Non-pigmented ciliary epithelial cell (primary cell): ENCODE measurements around the gene ATXN1.
A peak's percentile ranks its signal among the peaks of the same experiment; 100 is the strongest.

Experiments
- DNase-seq: peaks from one replicate; pipeline ENCODE4 v3.0.0-alpha.2; 2010; ENCODE audit warnings: low read depth

ATXN1 gene

DNA sequence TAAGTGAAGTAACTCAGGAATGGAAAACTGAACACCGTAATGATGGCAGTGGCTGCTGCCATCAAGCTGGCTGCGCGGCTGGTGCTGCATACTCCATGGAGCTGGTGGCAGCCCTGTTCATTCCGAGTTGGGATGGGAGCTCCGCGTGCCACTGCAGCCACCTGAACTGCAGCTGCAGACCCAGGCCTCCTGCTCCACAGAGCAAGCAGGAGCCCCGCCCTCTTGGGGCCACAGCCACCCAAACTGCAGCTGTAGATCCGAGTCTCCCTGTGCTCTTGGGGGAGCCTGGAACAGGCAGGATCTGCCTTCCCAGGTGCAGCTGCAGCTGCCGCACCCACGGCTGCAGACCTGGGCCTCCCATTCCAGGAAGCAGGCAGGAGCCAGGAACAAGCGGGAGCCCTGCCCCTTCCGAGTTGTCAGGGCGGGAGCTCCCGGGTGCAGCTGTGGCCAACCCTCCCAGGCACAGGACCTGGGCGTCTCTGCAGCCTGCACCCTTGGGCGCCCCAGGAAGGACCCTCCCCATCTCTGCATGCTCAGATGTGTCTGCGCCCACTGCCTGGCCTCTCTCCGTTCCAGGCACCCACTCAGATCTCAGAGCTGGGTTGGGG, 402.6 kb downstream of the ATXN1 start:
- DNase-seq, result no peak

DNA sequence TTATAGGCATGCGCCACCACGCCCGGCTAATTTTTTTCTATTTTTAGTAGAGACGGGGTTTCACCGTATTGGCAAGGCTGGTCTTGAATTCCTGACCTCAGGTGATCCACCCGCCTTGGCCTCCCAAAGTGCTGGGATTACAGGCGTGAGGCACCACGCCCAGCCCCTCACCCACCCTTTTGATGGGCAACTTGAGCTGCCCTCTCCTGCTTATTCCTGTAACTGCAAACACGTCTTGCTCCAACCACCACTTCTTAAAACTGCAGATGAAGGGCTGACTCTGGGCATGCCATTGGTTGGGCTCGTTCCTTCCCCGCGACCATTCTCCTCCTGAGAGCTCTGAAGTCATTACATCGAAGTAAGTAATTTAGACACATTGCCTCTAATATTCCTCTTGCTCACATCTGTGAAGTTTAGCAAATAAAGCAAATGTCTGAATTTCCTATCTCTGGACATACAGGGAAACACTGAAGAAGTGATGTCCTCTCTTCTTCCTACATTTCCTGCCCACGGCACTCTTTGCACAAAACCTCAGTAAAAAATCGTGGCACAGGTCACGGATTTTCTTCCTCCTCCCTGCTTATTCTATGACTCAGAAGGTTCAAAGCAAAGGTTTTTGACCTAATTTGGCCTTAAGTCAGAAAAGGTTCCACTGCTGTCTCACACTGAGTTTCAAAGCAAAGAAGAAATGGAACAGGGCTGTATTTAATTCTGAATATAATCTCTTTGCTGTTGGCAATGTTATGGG, 405.4 kb downstream of the ATXN1 start:
- DNase-seq, result no peak

DNA sequence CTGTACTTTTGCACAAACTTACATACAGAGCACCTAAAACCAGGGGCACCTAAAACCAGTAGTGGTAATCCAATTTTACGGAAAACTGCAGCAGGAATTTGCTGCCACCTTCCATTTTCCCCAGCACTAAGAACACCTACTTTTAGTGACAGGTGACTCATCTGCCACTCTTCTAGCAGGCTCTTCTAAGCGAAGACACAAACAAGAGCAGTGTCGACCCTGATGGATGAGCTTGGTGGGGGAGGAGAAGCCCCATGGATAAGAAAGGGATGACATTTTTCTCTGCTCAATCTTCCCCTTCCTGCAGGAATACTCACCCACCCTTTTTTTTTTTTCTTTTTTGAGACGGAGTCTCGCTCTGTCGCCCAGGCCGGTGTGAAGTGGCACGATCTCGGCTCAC, 406.0 kb downstream of the ATXN1 start:
- no peak for DNase-seq

- DNase-seq, result no peak
Measured at GRCh38 chr6:16354692-16355091, 406.6 kb downstream of the ATXN1 start.

DNA sequence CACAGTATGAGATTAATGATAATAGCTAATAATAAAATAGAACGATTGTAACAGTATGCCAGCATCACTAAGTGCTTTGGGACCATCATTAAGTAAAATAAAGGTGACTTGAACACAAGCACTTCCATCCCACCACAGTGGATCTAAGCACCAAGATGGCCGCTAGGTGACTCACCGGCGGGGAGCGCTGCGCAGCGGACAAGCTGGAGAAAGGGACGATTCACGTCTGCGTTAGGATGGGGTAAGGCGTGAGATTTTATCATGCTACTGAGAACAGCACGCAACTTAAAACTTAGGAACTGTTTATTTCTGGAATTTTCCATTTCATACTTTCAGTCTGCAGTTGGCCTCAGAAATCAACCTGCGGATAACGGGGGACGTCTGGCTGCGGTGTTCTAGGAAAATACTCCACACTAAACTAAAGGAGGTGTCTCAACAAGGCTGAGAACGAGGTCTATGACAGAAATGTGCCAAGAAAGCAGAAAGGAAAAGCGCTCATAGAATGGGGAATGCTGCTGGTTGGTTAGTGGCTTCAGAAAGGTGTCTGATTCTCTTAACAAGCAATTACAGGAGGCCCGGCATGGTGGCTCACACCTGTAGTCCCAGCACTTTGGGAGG, 408.3 kb downstream of the ATXN1 start:
- DNase-seq, result no peak

GRCh38 chr6:16352258-16352635, 409.0 kb downstream of the ATXN1 start:
- DNase-seq, result no peak

- no peak for DNase-seq
Measured at GRCh38 chr6:16349544-16349943, 411.7 kb downstream of the ATXN1 start.

DNA sequence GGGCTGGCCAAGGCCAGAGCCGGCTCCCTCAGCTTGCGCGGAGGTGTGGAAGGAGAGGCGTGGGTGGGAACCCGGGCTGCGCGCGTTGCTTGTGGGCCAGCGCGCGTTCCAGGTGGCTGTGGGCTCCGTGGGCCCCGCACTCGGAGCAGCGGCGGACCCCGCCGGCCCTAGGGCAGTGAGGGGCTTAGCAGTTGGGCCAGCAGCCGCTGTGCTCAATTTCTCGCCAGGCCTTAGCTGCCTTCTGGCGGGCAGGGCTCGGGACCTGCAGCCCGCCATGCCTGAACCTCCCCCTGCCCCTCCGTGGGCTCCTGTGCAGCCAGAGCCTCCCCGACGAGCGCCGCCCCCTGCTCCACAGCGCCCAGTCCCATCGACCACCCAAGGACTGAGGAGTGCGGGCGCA, 414.4 kb downstream of the ATXN1 start:
- no peak for DNase-seq

DNA sequence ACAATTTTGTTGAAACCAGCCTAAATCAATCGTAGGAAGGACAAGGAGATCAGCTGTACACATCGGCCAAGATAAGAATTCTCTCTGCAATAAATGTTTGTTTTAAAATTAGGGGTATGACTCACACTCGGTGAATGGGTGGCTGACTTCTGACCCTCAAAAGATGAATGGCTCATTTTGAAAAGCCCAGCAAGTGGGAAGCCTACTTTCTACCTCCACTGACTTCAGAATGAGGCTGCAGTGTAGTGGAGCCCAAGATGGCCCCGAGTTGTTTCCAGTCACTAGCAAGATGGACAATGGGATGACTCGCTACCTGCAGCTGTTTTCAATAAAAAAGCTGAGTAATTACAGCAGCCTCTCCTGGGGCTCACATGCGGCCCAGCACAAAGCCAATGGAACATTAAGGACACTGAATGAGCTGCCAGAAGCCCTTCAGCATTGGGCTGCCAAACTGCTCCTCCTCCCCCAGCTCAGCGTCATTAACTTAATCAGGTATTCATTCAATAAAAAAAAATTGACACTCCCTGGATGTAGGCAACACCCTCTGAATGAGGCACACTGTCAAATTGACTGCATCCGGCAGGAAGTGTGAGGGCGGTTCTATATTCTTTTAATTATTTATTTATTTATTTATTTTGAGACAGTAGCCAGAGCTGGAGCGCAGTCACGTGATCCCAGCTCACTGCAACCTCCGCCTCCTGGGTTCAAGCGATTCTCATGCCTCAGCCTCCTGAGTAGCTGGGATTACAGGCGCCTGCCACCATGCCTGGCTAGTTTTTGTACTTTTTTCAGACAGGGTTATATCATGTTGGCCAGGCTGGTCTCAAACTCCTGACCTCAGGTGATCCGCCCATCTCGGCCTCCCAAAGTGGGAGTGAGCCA, 415.6 kb downstream of the ATXN1 start:
- DNase-seq, result no peak

DNA sequence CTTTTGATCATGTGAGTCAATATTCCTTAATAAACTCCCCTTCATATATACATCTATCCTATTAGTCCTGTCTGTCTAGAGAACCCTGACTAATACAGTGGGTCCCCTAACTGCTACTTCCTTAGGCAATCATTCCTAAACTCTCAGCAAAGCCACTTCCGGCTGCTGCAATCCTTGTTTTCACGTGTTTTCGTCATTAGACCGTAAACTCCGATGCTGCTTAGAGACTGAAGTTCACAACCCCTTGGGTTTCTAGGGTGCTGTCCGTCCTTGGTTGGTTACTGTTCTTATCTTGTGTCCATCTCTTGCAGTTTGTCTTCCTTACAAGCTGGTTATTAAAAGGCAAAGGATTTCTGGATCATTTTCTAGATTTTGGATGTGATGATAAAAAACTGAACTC, 416.5 kb downstream of the ATXN1 start:
- DNase-seq, result no peak

DNA sequence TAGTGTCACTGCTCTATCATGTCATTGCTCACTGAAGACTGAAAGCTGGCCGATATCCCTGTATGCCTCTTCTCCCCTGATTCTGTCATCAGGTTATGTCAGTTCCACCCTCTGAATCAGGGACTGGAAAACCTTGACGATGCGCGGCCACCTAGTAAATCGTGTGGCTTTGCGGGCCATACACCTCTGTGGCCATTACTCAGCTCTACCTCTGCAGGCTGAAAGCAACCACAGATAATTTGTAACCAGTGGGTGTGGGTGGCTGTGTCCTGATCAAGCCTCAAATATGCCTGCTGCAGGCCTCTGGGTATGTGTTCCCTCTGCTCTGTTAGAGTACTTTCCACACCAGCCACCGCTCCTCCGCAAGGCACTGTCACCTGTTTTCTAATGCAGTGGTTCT, 417.7 kb downstream of the ATXN1 start:
- DNase-seq, result no peak

DNA sequence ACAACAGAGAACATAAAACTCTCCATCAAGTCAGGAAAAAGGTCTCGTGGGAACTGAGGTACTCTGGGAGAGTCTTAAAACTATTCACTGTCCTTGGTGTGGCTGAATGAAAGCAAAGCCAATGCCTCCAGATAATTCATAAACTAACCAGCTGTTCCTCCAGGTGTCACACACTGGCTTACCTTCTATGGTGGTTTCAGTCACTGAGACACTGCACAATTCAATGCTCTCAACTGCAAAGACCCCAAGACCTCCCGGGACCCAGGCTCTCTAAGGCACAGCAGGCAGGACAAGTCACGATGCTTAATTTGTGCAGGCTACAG, 422.0 kb downstream of the ATXN1 start:
- no peak for DNase-seq

DNA sequence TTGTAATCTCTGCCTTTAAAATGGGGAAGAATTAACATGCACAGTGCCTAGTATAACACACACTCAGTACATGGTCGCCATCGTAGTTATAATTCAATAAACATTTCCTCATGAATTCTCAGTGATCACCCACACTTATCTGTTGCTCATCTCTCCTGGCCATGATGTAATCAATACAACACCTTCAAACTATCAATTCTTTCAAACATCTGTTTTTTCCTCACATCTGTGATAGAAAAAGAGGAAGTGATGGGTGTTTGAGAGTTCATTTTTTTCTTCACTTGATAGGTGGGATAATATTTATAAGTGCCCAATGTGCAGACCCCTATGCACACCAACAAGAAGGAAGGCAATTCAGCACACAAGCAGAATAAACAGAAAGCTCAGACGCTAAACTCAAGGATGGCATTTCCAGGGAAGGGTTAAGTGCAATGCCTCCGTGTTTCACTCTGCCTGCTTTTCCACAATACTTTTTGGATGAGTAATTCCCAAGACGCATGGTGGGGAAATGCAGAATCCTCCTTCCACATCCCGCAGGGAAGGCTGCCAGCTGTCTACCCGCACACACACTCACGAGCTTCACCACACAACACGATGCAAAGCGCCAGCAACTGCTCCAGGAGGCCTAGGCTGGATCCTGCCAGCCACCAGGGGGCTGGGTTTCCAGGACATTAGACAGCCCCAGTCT, 422.5 kb downstream of the ATXN1 start:
- peak; percentile 92 for DNase-seq

DNA sequence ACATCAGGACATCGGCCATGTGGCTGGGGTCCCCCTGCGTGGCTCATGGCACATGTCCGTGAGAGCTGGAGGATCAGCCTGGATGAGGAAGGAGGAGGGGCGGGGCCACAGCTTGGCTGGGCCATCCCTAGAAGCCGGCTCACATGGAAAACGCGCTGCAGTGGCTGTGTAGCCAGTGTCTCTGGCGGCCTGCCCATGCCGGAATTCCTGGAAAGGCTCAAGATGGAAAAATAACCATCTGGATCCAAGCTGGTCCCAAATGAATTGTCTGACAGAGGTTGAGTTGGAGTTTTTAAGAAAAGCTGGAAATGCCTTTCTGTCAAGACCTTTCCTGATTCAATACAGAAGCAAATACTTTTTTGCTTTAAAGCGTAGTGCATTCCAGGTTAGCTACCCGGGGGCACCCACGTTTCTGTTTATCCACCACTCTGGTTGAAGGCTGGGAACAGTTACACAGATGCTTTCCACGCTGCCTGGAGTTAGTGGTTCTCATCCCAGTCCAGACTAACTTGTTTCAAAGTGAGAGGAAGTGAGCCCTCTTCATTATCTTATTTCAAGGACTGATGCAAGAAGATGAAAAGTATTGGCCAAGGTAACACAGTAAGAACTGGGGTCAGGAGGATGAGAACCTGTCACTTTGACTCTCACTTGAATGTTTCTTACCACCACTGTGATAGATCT, 423.8 kb downstream of the ATXN1 start:
- DNase-seq, result no peak

GRCh38 chr6:16336911-16337294, 424.4 kb downstream of the ATXN1 start:
- no peak for DNase-seq

- no peak for DNase-seq
Measured at GRCh38 chr6:16336056-16336818, 425.0 kb downstream of the ATXN1 start.

GRCh38 chr6:16335176-16335575, 426.1 kb downstream of the ATXN1 start:
- DNase-seq, result no peak

DNA sequence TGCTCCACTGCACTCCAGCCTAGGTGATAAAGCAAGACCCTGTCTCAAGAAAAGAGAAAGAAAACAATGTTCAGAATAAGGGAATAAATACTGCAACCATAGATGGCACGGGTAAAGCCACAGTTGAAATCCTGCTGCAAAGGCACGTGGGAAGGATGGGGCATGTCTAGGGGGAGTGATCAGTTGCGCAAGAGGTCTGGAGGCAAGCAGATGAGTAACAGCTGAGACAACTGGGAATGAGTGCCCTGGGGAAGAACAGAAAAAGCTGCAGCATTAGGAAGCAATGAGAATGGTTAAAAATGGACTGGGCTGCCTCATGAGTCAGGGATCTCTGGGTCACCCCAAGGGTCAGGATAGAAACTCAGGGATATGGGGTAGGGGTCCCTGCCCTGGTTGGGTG, 426.6 kb downstream of the ATXN1 start:
- no peak for DNase-seq

DNA sequence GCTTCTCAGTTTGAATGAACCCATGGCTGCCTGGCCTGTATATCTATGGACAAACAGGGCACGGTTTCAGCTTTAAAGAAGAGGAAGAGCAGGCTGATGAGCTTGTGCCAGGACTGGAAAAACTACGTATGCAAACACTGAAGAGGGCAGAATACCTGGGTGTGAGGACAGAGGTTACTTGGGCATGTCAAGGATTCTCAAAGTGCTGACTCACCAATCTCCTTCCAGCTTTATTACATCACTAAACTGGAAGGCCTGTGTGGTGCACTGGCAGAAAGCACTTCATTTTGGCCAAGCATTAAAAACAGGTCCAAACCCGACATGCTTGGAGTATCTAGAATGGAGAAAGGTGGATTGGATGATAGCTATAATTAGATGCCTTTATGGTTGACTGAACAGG, 427.7 kb downstream of the ATXN1 start:
- no peak for DNase-seq

- no peak for DNase-seq
Measured at GRCh38 chr6:16332175-16332542, 429.1 kb downstream of the ATXN1 start.
